Natural killer cell treated with Interleukin-12 subunit alpha and Interleukin-12 subunit beta and Interleukin-15 and Interleukin-18, amount 100 ng/mL, for 72 hours (primary cell): ENCODE measurements around the gene FREM1. TPM values are rescaled to one million over a fixed set of nuclear protein-coding genes. Genes with fewer than 3 reads are reported as not detected.

Experiments
- ATAC-seq, 2 donors: fragments of 150-1000 bp; cut with Tn5 transposase in 1 of 2; sonication (Bioruptor Pico), chemical (Tn5 transposase) in 1 of 2; 2 replicates each; pipeline ENCODE4 v1.10.0; 2021
- DNase-seq: peaks from one replicate; pipeline ENCODE4 v3.0.0; 2022; ENCODE audit warnings: low spot score
- H3K27ac Mint-ChIP-seq, 2 donors: 1 replicate in 1 of 2; 2 replicates in 1 of 2; pipeline ENCODE4 v1.8.0; 2022; ENCODE audit warnings: mixed read lengths in 2 of 2, mild to moderate bottlenecking in 1 of 2, moderate library complexity in 1 of 2
- H3K27me3 Mint-ChIP-seq, 2 donors: 1 replicate in 1 of 2; 2 replicates in 1 of 2; pipeline ENCODE4 v1.8.0; 2022; ENCODE audit warnings: mixed read lengths in 2 of 2
- H3K36me3 Mint-ChIP-seq: one replicate; pipeline ENCODE4 v1.8.0; 2022; ENCODE audit warnings: mixed read lengths
- H3K4me1 Mint-ChIP-seq, 2 donors: 1 replicate in 1 of 2; 2 replicates in 1 of 2; pipeline ENCODE4 v1.8.0; 2022; ENCODE audit warnings: low read depth in 2 of 2, mixed read lengths in 2 of 2, mild to moderate bottlenecking in 1 of 2
- H3K4me3 Mint-ChIP-seq: one replicate; pipeline ENCODE4 v1.8.0; 2022; ENCODE audit warnings: mixed read lengths
- H3K9me3 Mint-ChIP-seq: 2 replicates; pipeline ENCODE4 v1.8.0; 2022; ENCODE audit warnings: mixed read lengths
- total RNA-seq, 2 donors: library from RNA; stranded (reverse); gene quantifications; one replicate each; pipeline ENCODE4 v1.2.3, GENCODE V29; 2022

The FREM1 gene
- total RNA-seq, 2 donors from 2014 or later, result not detected

DNA sequence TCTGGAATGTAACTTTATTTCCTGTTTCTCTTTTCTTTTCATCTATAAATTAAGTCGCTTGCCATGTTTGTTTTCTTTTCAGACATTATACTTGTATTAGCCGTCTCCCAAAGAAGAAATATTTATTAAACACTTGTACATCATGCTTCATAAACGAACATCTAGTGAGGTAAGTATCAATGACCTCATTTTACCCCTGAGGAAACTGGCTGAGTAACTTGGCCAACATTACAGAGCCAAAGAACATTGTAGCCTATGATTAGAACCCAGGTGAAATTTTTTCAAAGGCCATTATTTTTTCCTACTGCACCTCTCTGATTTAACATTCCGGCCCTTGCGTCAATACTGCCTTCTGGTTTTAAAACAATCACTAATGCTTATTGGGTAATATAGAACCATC is 4.2 kb downstream of the FREM1 start:
- no peak for ATAC-seq
- no peaks in the 10 kb centered on the region for H3K27me3 Mint-ChIP-seq
- H3K4me3 Mint-ChIP-seq, result no peak overlapping the region
- no peaks in the 10 kb centered on the region for H3K4me1 Mint-ChIP-seq
- no peaks in the 10 kb centered on the region for H3K36me3 Mint-ChIP-seq
- no peaks in the 10 kb centered on the region for H3K9me3 Mint-ChIP-seq
- no peak overlapping the region for H3K27ac Mint-ChIP-seq
- no peak for DNase-seq

DNA sequence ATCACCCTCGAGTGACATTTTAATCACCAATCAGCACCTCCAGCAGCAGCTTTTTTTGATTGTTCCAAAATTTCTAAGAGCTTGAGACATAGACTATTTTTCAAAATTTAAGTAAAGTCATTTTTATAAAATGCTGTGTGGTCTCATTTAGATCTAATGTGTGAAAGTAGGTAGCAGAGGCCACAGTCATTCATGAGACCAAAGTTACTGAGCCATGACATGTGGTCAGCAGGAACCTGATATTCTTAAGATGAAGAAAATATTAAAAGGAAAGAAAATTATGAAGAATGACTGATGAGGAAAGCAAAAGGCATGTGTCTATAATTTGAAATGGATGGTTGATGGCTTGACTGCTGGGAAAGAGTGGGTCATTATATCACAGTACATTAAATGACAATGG is 7.2 kb downstream of the FREM1 start:
- H3K27ac Mint-ChIP-seq, result no peak overlapping the region
- H3K36me3 Mint-ChIP-seq, result no peaks in the 10 kb centered on the region
- no peak overlapping the region for H3K4me3 Mint-ChIP-seq
- no peaks in the 10 kb centered on the region for H3K27me3 Mint-ChIP-seq
- no peaks in the 10 kb centered on the region for H3K9me3 Mint-ChIP-seq
- H3K4me1 Mint-ChIP-seq, result no peaks in the 10 kb centered on the region
- ATAC-seq (no peak), DNase-seq (no peak)

DNA sequence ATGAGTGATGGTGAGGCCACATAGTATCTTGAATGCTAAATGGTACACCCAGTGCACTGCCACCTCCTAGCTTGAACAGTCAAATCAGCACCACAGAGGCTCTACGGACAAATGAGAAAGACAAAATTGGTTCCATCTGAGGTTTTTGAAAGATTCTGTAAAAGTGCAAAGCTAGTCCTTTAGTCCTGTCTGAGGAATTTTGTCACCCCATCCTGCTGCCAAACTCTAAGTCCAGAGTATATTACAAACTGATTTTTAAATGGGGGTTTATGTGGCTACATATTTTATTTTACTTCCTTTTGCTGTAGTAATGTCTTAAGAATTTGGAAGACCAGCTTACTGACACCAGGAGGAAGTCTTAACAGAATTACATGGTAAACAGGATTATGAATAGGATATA is 7.7 kb downstream of the FREM1 start:
- no peak for DNase-seq
- no peaks in the 10 kb centered on the region for H3K36me3 Mint-ChIP-seq
- no peaks in the 10 kb centered on the region for H3K27me3 Mint-ChIP-seq
- no peaks in the 10 kb centered on the region for H3K9me3 Mint-ChIP-seq
- H3K4me3 Mint-ChIP-seq, result no peak overlapping the region
- H3K27ac Mint-ChIP-seq, result no peak overlapping the region
- H3K4me1 Mint-ChIP-seq, result no peaks in the 10 kb centered on the region
- no peak for ATAC-seq

DNA sequence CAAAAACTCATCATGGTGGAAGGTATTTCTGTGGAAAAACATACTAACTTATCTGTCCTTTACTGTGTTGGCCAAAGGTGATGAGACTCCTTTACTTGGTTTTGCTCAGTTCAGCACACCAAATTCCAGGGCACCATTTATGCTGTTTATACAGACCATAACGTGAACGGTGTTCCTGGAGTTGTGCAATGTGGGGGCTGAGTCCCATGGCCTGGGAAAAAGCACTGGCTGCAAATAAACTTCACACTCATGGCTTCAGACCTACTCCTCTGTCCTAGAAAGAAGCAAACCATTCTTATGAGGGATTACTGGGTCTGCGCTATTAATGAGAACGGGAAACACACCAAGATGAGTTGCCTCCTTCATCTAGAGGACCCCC is 10.4 kb downstream of the FREM1 start:
- no peaks in the 10 kb centered on the region for H3K4me1 Mint-ChIP-seq
- no peak for DNase-seq
- H3K9me3 Mint-ChIP-seq, result no peaks in the 10 kb centered on the region
- no peak for ATAC-seq
- no peaks in the 10 kb centered on the region for H3K36me3 Mint-ChIP-seq
- no peaks in the 10 kb centered on the region for H3K27me3 Mint-ChIP-seq
- H3K27ac Mint-ChIP-seq, result no peak overlapping the region
- no peak overlapping the region for H3K4me3 Mint-ChIP-seq

DNA sequence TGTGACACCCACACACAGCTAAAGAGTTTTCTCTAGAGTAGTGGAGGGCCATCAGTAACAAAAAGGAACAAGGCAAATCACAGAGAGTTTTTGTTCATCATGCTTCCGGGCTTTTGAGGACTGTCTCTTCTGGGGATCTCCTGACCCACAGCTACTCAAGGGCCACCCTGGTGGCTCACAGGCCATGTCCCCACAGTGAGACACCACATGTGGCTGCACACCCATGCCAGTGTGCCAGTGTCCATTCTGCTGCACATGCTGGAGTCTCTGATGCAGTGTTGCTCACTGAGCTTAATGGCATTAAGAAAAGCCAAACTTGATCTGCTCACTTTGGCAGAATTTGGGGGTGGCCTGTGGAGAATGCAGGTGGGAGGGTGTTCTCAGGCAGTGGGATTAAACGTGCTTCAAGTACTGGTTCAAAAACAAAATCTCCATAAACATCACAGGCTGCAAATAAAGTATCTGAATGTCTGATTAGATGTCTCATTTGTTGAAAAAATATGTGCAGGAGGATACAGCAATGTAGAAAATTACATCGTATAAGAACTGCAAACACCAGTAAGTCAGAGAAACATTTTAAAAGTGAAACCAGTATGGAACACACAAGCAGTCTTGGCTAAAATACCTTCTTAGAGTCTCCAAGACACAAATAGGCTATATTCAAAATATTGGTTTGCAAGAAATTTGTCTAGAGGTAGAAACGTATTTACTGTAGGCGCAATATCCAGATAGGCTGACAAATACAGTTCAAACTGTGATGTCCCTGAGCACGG is 11.0 kb downstream of the FREM1 start:
- DNase-seq (no peak), ATAC-seq (no peak)
- Mint-ChIP-seq H3K27me3 (no peaks in the 10 kb centered on the region), H3K36me3 (no peaks in the 10 kb centered on the region), H3K4me3 (no peak overlapping the region), H3K4me1 (no peaks in the 10 kb centered on the region), H3K27ac (no peak overlapping the region), H3K9me3 (no peaks in the 10 kb centered on the region)

DNA sequence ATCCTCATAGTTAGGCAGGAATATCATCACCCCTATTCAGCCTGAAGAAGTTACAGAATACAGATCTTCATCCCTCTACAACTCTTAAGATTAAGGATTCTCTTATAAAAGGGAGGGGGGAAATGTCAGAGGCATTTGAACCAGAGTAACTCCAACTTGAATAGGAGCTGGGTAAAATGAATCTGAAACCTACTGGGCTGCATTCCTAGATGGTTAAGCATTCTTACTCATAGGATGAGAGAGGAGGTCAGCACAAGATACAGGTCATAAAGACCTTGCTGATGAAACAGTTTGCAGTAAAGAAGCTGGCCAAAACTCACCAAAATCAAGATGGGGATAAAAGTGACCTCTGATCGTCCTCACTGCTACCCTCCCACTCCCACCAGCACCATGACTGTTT is 14.4 kb downstream of the FREM1 start:
- Mint-ChIP-seq H3K36me3 (no peaks in the 10 kb centered on the region), H3K27me3 (no peaks in the 10 kb centered on the region), H3K27ac (no peak overlapping the region), H3K9me3 (no peaks in the 10 kb centered on the region), H3K4me1 (no peaks in the 10 kb centered on the region), H3K4me3 (no peak overlapping the region)
- DNase-seq (no peak), ATAC-seq (no peak)

DNA sequence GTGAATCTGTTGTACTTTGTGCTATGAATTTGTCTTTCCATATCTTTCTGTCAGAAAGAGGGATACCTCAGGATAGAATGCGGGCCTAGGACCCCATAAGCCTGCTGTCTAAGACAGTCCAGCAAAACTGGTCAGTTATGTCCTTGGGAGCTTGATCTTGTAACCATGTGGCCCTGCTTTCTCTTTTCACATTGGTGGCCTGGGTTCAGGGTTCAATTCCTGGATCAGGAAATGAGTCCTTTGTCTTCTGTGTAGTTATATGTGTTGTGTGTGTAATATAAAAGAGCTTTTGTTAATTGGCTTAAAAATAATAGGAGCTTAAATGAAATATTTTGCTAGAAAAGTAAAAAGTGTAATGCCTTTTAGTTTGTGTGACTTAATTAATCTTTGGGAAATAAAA is 16.9 kb downstream of the FREM1 start:
- no peak overlapping the region for H3K4me3 Mint-ChIP-seq
- H3K9me3 Mint-ChIP-seq, result no peaks in the 10 kb centered on the region
- H3K4me1 Mint-ChIP-seq, result no peaks in the 10 kb centered on the region
- no peaks in the 10 kb centered on the region for H3K27me3 Mint-ChIP-seq
- no peak for ATAC-seq
- no peaks in the 10 kb centered on the region for H3K36me3 Mint-ChIP-seq
- no peak for DNase-seq
- H3K27ac Mint-ChIP-seq, result no peak overlapping the region

DNA sequence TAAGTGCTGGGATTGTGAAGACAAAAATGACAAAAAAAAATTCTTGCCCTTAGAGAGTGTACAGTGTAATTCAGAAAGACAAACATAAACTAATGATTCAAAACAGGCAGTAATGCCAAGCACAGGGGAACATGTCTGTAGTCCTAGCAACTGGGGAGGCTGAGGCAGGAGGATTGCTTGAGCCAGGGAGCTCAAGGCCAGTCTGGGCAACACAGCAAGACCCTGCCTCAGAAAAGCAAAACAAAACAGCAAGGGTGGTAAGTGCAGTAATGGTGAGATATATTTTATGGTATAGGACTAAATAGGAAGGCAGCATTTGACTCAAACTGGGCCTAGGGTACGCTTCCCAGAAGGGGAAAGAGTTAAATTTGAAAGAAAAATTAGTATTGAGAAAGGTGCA is 18.9 kb downstream of the FREM1 start:
- DNase-seq (no peak), ATAC-seq (no peak)
- H3K27me3 Mint-ChIP-seq, result no peaks in the 10 kb centered on the region
- H3K36me3 Mint-ChIP-seq, result no peaks in the 10 kb centered on the region
- no peaks in the 10 kb centered on the region for H3K9me3 Mint-ChIP-seq
- no peaks in the 10 kb centered on the region for H3K4me1 Mint-ChIP-seq
- no peak overlapping the region for H3K27ac Mint-ChIP-seq
- no peak overlapping the region for H3K4me3 Mint-ChIP-seq

DNA sequence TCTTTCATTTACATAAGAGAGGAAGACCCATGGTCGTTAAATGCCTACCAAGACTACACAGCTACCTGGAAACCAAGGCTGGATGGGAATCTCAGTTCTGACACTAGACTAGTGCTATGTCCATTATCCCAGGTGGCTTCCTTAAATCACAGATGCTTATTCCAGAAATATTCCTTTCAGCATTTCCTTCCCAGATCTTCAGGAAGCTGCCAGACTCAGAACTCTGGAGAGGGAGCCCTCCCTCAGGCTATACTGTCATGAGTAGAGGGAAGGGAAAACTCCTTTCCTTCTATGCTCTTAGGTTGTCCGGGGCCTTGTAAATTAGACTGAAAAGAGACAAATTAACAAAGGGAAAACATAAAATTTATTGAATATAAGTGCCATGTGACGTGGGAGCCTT is 20.8 kb downstream of the FREM1 start:
- H3K9me3 Mint-ChIP-seq, result no peaks in the 10 kb centered on the region
- H3K4me3 Mint-ChIP-seq, result no peak overlapping the region
- ATAC-seq (no peak), DNase-seq (no peak)
- H3K36me3 Mint-ChIP-seq, result no peaks in the 10 kb centered on the region
- H3K27me3 Mint-ChIP-seq, result no peaks in the 10 kb centered on the region
- no peaks in the 10 kb centered on the region for H3K4me1 Mint-ChIP-seq
- H3K27ac Mint-ChIP-seq, result no peak overlapping the region

DNA sequence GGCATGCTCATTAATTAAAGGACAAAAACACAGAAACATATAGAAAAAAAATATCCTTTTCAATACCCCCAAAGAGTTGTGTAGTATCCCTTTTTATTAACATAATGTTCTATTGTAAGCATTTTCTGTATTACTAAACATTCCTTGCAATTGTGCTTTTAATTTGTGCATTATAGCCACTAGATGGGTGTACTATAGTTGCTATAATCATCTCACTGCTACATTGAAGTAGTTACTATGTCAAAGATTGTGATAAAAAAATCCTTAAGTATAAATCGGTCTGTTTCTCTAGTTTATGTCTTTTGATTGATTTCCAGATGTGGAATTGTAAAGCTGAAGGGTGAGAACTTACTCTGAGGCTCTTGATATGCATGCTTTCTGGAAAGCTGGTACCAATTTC is 21.4 kb downstream of the FREM1 start:
- no peaks in the 10 kb centered on the region for H3K9me3 Mint-ChIP-seq
- no peaks in the 10 kb centered on the region for H3K36me3 Mint-ChIP-seq
- no peak for ATAC-seq
- DNase-seq, result no peak
- no peaks in the 10 kb centered on the region for H3K4me1 Mint-ChIP-seq
- H3K4me3 Mint-ChIP-seq, result no peak overlapping the region
- no peaks in the 10 kb centered on the region for H3K27me3 Mint-ChIP-seq
- H3K27ac Mint-ChIP-seq, result no peak overlapping the region

DNA sequence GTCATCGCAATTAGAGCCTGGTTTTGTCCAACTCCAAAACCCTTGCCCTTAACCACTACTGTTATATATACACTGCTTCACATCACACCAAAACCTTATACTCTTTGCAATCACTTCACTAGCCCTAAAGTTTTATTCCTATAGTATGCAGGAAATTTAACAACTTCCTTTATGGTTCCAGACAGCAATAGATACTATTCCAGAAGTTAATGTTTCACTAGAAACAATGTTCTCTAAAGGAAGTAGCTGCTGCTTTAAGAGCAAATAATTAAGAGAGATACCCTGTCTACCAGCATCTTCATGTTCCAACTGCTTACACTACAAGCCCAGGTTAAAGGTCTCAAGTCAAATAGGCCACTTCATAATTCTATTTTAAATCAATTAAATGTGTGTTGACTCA is 22.0 kb downstream of the FREM1 start:
- Mint-ChIP-seq H3K27ac (no peak overlapping the region), H3K27me3 (no peaks in the 10 kb centered on the region), H3K4me3 (no peak overlapping the region), H3K9me3 (no peaks in the 10 kb centered on the region), H3K36me3 (no peaks in the 10 kb centered on the region), H3K4me1 (no peaks in the 10 kb centered on the region)
- ATAC-seq (no peak), DNase-seq (no peak)

DNA sequence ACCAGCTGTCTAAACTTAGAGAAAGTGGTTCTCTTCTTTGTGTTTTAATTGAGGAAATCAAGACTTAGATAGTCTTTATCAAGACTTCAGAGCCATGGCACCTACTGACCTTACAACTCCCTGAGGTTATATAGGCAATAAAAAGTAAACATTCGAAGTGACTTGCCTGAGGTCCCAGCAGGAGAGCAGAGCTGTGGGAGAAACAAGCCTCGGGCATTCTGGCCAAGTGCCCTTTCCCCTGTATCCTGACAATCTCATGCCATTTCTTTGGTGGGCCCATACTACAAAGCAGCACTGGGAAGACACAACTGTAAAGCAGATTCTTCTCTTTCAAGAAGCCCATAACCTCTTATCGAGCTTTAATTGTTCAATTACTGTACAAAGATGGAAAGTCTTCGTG is 23.1 kb downstream of the FREM1 start:
- no peaks in the 10 kb centered on the region for H3K27me3 Mint-ChIP-seq
- H3K36me3 Mint-ChIP-seq, result no peaks in the 10 kb centered on the region
- no peak overlapping the region for H3K4me3 Mint-ChIP-seq
- no peak overlapping the region for H3K27ac Mint-ChIP-seq
- no peak for DNase-seq
- H3K9me3 Mint-ChIP-seq, result no peaks in the 10 kb centered on the region
- H3K4me1 Mint-ChIP-seq, result no peaks in the 10 kb centered on the region
- no peak for ATAC-seq

DNA sequence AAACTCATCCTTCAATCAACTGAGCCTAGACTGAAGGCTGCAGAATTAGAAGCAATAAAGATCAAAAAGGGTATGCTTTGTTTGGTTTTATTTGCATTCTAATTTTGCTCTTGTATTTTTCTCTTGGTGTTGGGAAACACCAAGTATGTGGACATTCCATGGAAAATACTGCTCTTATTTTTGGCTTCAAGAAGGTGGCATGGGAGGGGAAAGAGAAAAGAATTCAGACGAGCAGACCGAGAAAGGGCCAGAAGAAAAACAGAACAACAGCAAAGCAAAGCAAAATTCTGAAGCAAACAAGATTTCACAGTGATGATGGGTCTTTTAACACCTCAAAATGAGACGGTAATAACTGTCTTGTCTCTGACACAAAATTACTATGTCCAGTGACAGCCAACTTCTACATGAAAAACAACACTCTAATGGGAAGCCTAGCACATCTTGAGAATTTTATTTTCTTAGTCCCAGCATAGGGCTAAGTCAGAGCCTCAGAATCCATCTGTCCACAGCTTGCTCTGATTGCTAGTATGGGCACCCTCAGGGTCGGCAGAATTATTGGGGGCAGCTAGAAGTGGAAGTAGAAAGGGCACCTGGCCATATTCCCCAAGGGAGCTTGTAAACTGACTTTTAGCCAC is 26.8 kb downstream of the FREM1 start:
- ATAC-seq (no peak), DNase-seq (no peak)
- H3K9me3 Mint-ChIP-seq, result peaks cover 4% of the 10 kb centered on the region
- no peak overlapping the region for H3K4me3 Mint-ChIP-seq
- H3K4me1 Mint-ChIP-seq, result no peaks in the 10 kb centered on the region
- no peak overlapping the region for H3K27ac Mint-ChIP-seq
- H3K36me3 Mint-ChIP-seq, result no peaks in the 10 kb centered on the region
- H3K27me3 Mint-ChIP-seq, result no peaks in the 10 kb centered on the region

DNA sequence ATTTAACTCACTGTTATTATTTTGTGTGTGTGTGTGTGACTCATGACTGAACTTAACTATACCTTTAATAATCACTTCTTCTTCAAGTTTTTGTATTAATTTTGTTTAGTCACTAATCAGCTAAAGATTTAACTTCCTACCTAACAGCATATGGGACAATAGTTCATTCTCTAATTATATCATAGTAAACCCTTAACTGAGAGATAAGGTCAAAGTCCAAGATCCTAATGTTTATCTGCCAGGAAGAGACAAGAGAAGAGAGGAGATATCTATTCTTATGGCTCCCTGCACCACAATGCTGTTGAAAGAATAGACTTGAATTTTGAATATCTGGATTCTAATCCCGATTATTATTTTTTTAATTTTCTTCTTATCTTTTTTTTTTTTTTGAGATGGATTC is 28.1 kb downstream of the FREM1 start:
- Mint-ChIP-seq H3K27me3 (no peaks in the 10 kb centered on the region), H3K4me1 (no peaks in the 10 kb centered on the region), H3K36me3 (peaks cover 6% of the 10 kb centered on the region), H3K4me3 (no peak overlapping the region), H3K9me3 (peaks cover 11% of the 10 kb centered on the region), H3K27ac (no peak overlapping the region)
- no peak for DNase-seq
- no peak for ATAC-seq

DNA sequence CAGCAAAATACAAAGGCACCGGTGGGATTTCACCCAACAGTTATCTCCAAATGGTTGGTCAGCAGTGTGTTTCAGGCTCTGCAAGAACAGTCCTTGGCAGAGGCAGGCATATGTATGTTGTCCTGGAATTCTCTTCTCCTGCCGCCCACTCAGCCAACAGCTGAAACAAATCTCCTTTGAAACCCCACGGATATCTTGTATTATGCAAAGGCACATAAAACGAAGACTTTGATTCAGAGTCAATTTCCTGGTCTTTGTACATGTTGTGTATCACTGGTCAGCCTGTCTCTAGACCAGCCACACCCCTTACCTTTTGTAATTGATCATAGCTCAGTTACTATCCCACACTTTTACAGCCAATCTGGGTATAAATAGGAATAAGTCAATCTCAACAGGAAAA is 29.2 kb downstream of the FREM1 start:
- ATAC-seq (no peak), DNase-seq (no peak)
- Mint-ChIP-seq H3K9me3 (peaks cover 17% of the 10 kb centered on the region), H3K27ac (no peak overlapping the region), H3K4me3 (no peak overlapping the region), H3K4me1 (no peaks in the 10 kb centered on the region), H3K36me3 (peaks cover 6% of the 10 kb centered on the region), H3K27me3 (no peaks in the 10 kb centered on the region)
